Activated naive CD8-positive, alpha-beta T cell (primary cell): Measurements from ENCODE around the gene TRNP1.
A peak's percentile ranks its signal among the peaks of the same experiment; 100 is the strongest.

Experiments used
- H3K27ac Mint-ChIP-seq: one replicate; pipeline ENCODE4 v1.8.0; 2021; ENCODE audit warnings: mixed read lengths
- H3K27me3 Mint-ChIP-seq: one replicate; pipeline ENCODE4 v1.8.0; 2021; ENCODE audit warnings: mixed read lengths
- H3K36me3 Mint-ChIP-seq: one replicate; pipeline ENCODE4 v1.8.0; 2021; ENCODE audit warnings: mixed read lengths
- H3K4me1 Mint-ChIP-seq: one replicate; pipeline ENCODE4 v1.8.0; 2021; ENCODE audit warnings: low read depth, mixed read lengths
- H3K4me3 Mint-ChIP-seq: one replicate; pipeline ENCODE4 v1.8.0; 2021; ENCODE audit warnings: mild to moderate bottlenecking, mixed read lengths
- H3K9me3 Mint-ChIP-seq: one replicate; pipeline ENCODE4 v1.8.0; 2021; ENCODE audit warnings: low read depth, mixed read lengths

The TRNP1 gene

DNA sequence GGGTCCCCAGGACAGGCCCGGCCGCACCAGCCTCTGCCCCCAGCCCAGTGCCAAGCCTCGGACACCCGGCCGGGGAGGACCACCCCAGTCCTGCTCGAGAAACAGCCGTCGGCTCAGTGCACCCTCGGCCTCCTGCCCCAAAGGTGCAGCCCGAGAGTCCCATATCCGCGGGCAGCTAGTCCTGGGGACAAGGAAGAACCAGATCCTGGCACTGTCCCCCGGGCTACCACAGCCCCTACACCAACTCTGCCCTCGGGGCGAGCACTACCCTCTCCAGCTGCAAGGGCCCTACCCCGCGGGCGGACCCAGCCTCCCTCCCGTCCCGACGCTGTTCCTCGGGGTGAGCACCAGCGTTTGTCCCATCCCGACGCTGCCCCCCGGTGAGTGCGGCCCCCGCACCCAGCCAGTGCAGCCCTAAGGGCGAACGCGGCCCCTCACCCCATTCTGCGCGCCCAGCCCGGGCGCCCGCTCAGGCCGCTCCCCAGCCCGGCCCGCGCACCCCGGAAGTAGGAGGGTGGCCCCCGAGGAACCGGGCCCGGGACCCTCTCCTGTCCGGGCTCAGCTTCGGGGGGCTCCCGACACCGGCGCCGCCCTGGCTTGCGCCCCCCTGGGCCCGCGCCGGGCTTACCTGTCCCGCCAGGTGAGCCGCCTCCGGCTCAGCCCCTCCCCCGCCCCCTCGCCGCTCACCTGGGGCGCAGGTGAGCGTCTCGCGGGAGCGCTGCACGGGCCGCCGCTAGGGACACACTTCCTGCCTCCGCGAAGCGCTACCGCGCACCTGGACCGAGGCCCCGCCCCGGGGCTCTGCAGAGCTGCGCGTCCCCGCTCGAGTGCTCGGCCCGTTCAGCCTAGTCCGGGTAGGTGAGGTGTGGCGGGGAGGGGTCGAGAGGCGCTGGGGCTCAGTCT lies 33.5 kb upstream of the TRNP1 start, which contains the start of gene KDF1:
Gene KDF1 (minus strand): TSS at position 747 of the 903 bp plus-strand sequence. CDS start 8,088 bp downstream, outside the sequence.
- Mint-ChIP-seq H3K9me3 (no peaks in the 10 kb centered on the region), H3K4me1 (peaks cover 6% of the 10 kb centered on the region), H3K27me3 (peaks cover 13% of the 10 kb centered on the region), H3K36me3 (peaks cover 5% of the 10 kb centered on the region), H3K4me3 (peak within 1 kb of the TSS; percentile 87), H3K27ac (no peak within 1 kb of the TSS)

GRCh38 chr1:26960625-26960966 lies 32.9 kb upstream of the TRNP1 start:
- H3K36me3 Mint-ChIP-seq = peaks cover 5% of the 10 kb centered on the region
- no peak overlapping the region for H3K27ac Mint-ChIP-seq
- peaks cover 6% of the 10 kb centered on the region for H3K4me1 Mint-ChIP-seq
- H3K9me3 Mint-ChIP-seq = no peaks in the 10 kb centered on the region
- H3K27me3 Mint-ChIP-seq = peaks cover 14% of the 10 kb centered on the region
- H3K4me3 Mint-ChIP-seq = peak overlapping the region; percentile 87

- Mint-ChIP-seq H3K27ac (no peak overlapping the region), H3K9me3 (no peaks in the 10 kb centered on the region), H3K36me3 (no peaks in the 10 kb centered on the region), H3K27me3 (peaks cover 20% of the 10 kb centered on the region), H3K4me1 (peaks cover 6% of the 10 kb centered on the region), H3K4me3 (peak overlapping the region; percentile 7)
Observed at GRCh38 chr1:26961826-26962225, 31.7 kb upstream of the TRNP1 start.

GRCh38 chr1:26965213-26965612 lies 28.3 kb upstream of the TRNP1 start:
- H3K36me3 Mint-ChIP-seq = no peaks in the 10 kb centered on the region
- peaks cover 4% of the 10 kb centered on the region for H3K4me1 Mint-ChIP-seq
- no peak overlapping the region for H3K4me3 Mint-ChIP-seq
- H3K9me3 Mint-ChIP-seq = no peaks in the 10 kb centered on the region
- H3K27me3 Mint-ChIP-seq = peaks cover 24% of the 10 kb centered on the region
- H3K27ac Mint-ChIP-seq = no peak overlapping the region

- Mint-ChIP-seq H3K36me3 (no peaks in the 10 kb centered on the region), H3K27me3 (peaks cover 24% of the 10 kb centered on the region), H3K27ac (no peak overlapping the region), H3K4me1 (peaks cover 2% of the 10 kb centered on the region), H3K4me3 (no peak overlapping the region), H3K9me3 (no peaks in the 10 kb centered on the region)
Observed at GRCh38 chr1:26965628-26966027, 27.9 kb upstream of the TRNP1 start.

GRCh38 chr1:26970810-26971209 lies 22.7 kb upstream of the TRNP1 start:
- no peaks in the 10 kb centered on the region for H3K9me3 Mint-ChIP-seq
- H3K27ac Mint-ChIP-seq = no peak overlapping the region
- peaks cover 9% of the 10 kb centered on the region for H3K27me3 Mint-ChIP-seq
- no peak overlapping the region for H3K4me3 Mint-ChIP-seq
- no peaks in the 10 kb centered on the region for H3K4me1 Mint-ChIP-seq
- H3K36me3 Mint-ChIP-seq = no peaks in the 10 kb centered on the region

DNA sequence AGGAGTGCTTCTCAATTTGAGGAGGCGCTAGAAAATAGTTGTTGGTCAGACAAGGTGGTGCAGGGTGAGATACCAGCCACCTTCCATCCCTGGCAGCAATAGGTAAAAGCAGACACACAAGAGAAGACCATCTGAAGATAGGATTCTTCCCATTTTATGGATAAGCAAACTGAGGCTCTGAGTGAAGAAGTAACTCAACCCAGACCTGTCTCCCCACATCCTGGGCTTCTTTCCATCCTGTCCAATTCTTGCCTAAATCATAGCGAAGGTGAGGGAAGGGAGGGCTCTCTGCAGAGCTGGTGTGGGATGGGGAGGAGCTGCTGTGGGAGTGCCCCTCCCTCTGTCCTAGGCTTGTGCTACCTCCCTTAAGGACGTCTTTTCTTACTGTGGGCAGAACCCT lies 21.9 kb upstream of the TRNP1 start:
- H3K4me3 Mint-ChIP-seq = no peak overlapping the region
- H3K27ac Mint-ChIP-seq = no peak overlapping the region
- H3K4me1 Mint-ChIP-seq = no peaks in the 10 kb centered on the region
- H3K9me3 Mint-ChIP-seq = no peaks in the 10 kb centered on the region
- H3K27me3 Mint-ChIP-seq = peaks cover 7% of the 10 kb centered on the region
- no peaks in the 10 kb centered on the region for H3K36me3 Mint-ChIP-seq

DNA sequence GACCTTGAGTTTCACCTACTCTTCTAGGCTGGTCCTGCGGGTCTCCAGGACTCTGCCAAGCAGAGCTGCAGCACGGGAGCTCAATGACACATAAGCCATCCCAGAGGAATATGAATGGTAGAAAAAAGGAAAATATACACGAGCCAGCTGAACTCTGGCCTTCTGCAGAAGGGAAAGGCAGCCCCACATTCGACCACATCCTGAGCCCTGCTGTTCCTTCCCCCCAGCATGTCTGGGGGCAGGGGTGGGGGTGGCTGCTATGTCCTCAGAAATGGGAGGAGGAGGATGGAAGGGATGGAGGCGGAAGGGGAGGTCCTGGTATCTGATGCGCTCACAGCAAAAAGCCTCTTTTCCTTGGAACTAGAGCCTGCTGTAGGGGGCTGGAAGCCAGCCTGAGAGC lies 21.1 kb upstream of the TRNP1 start:
- H3K27ac Mint-ChIP-seq = no peak overlapping the region
- H3K4me1 Mint-ChIP-seq = no peaks in the 10 kb centered on the region
- H3K4me3 Mint-ChIP-seq = no peak overlapping the region
- H3K27me3 Mint-ChIP-seq = peaks cover 4% of the 10 kb centered on the region
- H3K9me3 Mint-ChIP-seq = no peaks in the 10 kb centered on the region
- no peaks in the 10 kb centered on the region for H3K36me3 Mint-ChIP-seq

DNA sequence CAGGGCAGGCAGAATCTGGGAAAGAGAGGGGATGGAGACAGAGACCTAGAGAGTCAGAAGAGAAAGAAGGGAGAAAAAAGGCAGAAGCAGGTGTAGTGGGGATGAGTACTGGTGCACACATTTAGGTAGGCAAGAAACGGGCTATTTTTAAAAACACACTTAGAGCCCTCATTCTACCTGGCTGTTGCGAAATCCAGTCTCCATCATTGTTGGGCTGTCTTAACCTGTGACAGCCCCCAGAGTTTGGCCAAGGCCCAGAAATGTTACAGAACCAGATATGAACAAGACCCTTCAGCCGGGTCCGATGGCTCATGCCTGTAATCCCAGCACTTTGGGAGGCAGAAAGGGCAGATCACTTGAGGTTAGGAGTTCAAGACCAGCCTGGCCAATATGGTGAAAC lies 20.7 kb upstream of the TRNP1 start:
- H3K4me1 Mint-ChIP-seq = no peaks in the 10 kb centered on the region
- H3K27ac Mint-ChIP-seq = no peak overlapping the region

GRCh38 chr1:26976621-26977510 lies 16.6 kb upstream of the TRNP1 start:
- no peaks in the 10 kb centered on the region for H3K36me3 Mint-ChIP-seq
- H3K27ac Mint-ChIP-seq = no peak overlapping the region
- H3K27me3 Mint-ChIP-seq = peaks cover 1% of the 10 kb centered on the region
- H3K4me1 Mint-ChIP-seq = no peaks in the 10 kb centered on the region
- H3K4me3 Mint-ChIP-seq = no peak overlapping the region
- H3K9me3 Mint-ChIP-seq = no peaks in the 10 kb centered on the region

More for the DNA sequence above, 20.7 kb upstream of the TRNP1 start:
- Mint-ChIP-seq H3K4me3 (no peak overlapping the region), H3K27me3 (no peaks in the 10 kb centered on the region), H3K36me3 (no peaks in the 10 kb centered on the region), H3K9me3 (no peaks in the 10 kb centered on the region)

DNA sequence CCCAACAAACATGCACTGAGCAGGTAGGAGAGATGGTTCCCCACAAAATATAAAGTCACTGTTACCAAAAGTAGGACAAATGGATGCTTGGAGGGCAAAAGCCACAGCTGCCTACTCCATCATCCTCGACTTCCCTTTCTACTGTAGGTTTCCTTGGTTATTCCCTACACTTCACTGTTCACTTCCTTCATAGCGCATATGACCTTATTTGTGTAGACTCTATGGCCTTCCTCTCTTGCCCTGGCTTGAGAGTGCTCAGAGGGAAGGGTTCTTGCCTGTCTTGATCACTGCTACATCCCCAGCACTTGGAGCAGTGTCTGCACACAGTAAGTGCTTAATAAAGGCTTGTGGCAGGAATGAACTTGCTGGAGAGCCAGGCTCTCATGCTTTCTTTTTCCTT lies 14.6 kb upstream of the TRNP1 start:
- Mint-ChIP-seq H3K27me3 (peaks cover 1% of the 10 kb centered on the region), H3K4me3 (no peak overlapping the region), H3K9me3 (no peaks in the 10 kb centered on the region), H3K27ac (no peak overlapping the region), H3K4me1 (no peaks in the 10 kb centered on the region), H3K36me3 (no peaks in the 10 kb centered on the region)

GRCh38 chr1:26981146-26981846 lies 12.2 kb upstream of the TRNP1 start:
- peaks cover 1% of the 10 kb centered on the region for H3K27me3 Mint-ChIP-seq
- H3K27ac Mint-ChIP-seq = no peak overlapping the region

GRCh38 chr1:26983863-26984262 lies 9.6 kb upstream of the TRNP1 start:
- no peak overlapping the region for H3K4me3 Mint-ChIP-seq
- H3K4me1 Mint-ChIP-seq = no peaks in the 10 kb centered on the region
- H3K36me3 Mint-ChIP-seq = no peaks in the 10 kb centered on the region
- H3K9me3 Mint-ChIP-seq = no peaks in the 10 kb centered on the region
- peaks cover under 1% of the 10 kb centered on the region for H3K27me3 Mint-ChIP-seq
- H3K27ac Mint-ChIP-seq = no peak overlapping the region

More at GRCh38 chr1:26981146-26981846, 12.2 kb upstream of the TRNP1 start:
- no peak overlapping the region for H3K4me3 Mint-ChIP-seq
- no peaks in the 10 kb centered on the region for H3K36me3 Mint-ChIP-seq
- H3K4me1 Mint-ChIP-seq = no peaks in the 10 kb centered on the region
- no peaks in the 10 kb centered on the region for H3K9me3 Mint-ChIP-seq

- Mint-ChIP-seq H3K4me1 (no peaks in the 10 kb centered on the region), H3K4me3 (no peak overlapping the region), H3K36me3 (no peaks in the 10 kb centered on the region), H3K27me3 (no peaks in the 10 kb centered on the region), H3K9me3 (no peaks in the 10 kb centered on the region), H3K27ac (no peak overlapping the region)
Observed at GRCh38 chr1:26984291-26984690, 9.2 kb upstream of the TRNP1 start.

DNA sequence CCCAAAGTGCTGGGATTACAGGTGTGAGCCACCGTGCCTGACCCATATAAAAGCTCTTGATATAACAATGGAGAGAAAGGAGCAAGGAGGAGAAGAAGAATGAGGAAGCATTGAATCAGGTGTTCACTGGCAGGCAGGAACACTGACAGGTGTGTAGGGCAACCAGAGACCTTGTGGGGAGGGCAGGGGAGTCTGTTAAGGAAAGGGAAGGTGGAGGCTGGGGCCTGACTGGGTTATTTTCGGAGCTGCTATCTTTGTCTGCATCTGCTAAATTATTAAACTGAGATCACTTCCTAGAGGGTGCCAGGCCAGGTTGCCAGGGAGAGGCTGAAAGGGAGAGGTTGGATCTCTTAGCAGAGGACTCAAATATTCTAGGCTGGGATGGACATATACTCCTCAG lies 6.8 kb upstream of the TRNP1 start:
- no peak overlapping the region for H3K27ac Mint-ChIP-seq
- no peaks in the 10 kb centered on the region for H3K9me3 Mint-ChIP-seq
- peaks cover 4% of the 10 kb centered on the region for H3K4me1 Mint-ChIP-seq
- peaks cover 4% of the 10 kb centered on the region for H3K27me3 Mint-ChIP-seq
- no peak overlapping the region for H3K4me3 Mint-ChIP-seq
- H3K36me3 Mint-ChIP-seq = no peaks in the 10 kb centered on the region
